ENCODE measurements around the gene VLDLR.

GRCh38 chr9:2657427-2657826, 35.8 kb downstream of the VLDLR start:
- no peak for TF ChIP-seq EZH2 (IDR thresholded peaks at IDR 0.05)
- TF ChIP-seq POLR2AphosphoS5 (IDR thresholded peaks at IDR 0.05; ENCODE audit: borderline replicate concordance, low read depth, low read length): no peak
- no peak for TF ChIP-seq FOXP2 (optimal IDR thresholded peaks at IDR 0.05; ENCODE audit: control extremely low read depth, extremely low read length, insufficient read depth)

All from SK-N-MC (cell line).